NB4 (cell line): ENCODE measurements around the gene ATP1A4.

Source experiments
- DNase-seq: peaks from one replicate; pipeline ENCODE4 v3.0.0; 2010; ENCODE audit warnings: low read depth
- H3K4me3 ChIP-seq: one replicate; pipeline ENCODE4 v1.5.1; 2011; ENCODE audit warnings: mild to moderate bottlenecking, low read depth, low read length, moderate library complexity
- MYC ChIP-seq: IDR thresholded peaks from 2 replicates; pipeline ENCODE4 v1.6.1; 2011; ENCODE audit warnings: low read depth, low read length
- POLR2A ChIP-seq: IDR thresholded peaks from 2 replicates; pipeline ENCODE4 v1.6.1; 2011; ENCODE audit warnings: mild to moderate bottlenecking; ENCODE audit not compliant: insufficient read length; ENCODE audit errors: extremely low read depth
- TF ChIP-seq, protein P1 (sequence below): IDR thresholded peaks from one replicate; pipeline ENCODE4 v1.5.1; 2012; ENCODE audit warnings: low read depth, low read length
- TF ChIP-seq, protein P2 (sequence below): IDR thresholded peaks from 2 replicates; pipeline ENCODE4 v1.6.1; 2011; ENCODE audit warnings: low read depth, low read length

The ATP1A4 gene

DNA sequence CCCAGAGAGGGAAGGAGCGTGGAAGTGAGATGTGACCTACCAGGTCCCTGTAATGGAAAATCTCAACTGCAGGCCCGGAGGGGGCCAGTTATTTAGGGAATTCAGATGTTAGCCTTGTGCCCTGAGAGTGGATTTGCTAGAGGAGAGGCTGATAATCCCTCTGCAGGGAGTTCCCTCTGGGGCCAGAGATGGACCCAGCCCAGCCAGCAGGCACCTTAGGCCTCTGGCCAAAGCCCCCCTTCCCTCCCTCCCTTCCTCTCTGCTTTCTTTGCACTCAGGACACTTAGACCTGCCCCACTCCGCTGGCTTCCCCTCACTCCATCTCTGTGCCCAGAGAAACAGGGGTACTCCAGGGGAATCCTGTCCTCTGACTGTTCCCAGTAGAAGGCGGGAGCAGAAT, 37.3 kb upstream of the ATP1A4 start:
- no peak overlapping the region for H3K4me3 ChIP-seq
- TF ChIP-seq, protein P1, sequence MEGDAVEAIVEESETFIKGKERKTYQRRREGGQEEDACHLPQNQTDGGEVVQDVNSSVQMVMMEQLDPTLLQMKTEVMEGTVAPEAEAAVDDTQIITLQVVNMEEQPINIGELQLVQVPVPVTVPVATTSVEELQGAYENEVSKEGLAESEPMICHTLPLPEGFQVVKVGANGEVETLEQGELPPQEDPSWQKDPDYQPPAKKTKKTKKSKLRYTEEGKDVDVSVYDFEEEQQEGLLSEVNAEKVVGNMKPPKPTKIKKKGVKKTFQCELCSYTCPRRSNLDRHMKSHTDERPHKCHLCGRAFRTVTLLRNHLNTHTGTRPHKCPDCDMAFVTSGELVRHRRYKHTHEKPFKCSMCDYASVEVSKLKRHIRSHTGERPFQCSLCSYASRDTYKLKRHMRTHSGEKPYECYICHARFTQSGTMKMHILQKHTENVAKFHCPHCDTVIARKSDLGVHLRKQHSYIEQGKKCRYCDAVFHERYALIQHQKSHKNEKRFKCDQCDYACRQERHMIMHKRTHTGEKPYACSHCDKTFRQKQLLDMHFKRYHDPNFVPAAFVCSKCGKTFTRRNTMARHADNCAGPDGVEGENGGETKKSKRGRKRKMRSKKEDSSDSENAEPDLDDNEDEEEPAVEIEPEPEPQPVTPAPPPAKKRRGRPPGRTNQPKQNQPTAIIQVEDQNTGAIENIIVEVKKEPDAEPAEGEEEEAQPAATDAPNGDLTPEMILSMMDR: no peak
- no peak for TF ChIP-seq MYC
- no peak for TF ChIP-seq POLR2A
- no peak for DNase-seq

DNA sequence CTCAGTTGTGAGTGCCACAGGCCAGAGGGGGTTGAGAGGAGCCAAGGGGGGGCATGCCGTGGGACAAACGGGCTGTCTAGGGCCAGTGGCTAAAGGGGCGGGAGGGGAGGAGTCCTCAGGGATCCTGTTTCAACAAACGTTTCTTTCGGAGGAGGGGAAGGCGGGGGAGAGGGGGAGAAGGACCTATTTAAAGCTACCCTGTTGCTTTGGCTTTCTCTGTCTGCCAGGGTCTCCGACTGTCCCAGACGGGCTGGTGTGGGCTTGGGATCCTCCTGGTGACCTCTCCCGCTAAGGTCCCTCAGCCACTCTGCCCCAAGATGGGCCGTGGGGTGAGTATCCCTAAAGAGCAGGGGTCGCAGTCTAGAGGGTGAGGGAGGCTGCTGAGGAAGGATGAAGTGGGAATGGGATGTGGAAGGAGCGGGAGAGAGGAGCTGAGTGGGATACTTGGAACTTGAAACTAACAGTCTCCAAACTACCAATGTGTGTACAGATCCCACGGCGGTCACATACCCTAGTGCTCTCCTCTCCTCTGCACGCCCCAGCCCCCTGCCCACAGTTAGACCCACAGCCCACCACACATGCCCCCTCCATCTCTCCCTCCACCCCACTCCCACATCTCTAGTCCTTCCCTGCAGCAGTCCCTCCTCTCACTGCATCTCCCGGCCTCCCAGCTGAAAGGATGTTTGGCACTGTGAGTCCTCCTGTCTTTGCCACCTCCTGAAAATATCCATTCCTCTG, 35.7 kb upstream of the ATP1A4 start, which contains the start of gene ATP1A2:
Gene ATP1A2, plus strand, starts transcription at position 215 of the 738 bp plus-strand sequence. Its CDS starts 103 bp downstream, at position 318.
- TF ChIP-seq MYC: no peak
- TF ChIP-seq, protein P1: no peak
- no peak for TF ChIP-seq POLR2A
- TF ChIP-seq, protein P2, sequence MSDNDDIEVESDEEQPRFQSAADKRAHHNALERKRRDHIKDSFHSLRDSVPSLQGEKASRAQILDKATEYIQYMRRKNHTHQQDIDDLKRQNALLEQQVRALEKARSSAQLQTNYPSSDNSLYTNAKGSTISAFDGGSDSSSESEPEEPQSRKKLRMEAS: no peak
- H3K4me3 ChIP-seq: no peak within 1 kb of the TSS
- DNase-seq: no peak

DNA sequence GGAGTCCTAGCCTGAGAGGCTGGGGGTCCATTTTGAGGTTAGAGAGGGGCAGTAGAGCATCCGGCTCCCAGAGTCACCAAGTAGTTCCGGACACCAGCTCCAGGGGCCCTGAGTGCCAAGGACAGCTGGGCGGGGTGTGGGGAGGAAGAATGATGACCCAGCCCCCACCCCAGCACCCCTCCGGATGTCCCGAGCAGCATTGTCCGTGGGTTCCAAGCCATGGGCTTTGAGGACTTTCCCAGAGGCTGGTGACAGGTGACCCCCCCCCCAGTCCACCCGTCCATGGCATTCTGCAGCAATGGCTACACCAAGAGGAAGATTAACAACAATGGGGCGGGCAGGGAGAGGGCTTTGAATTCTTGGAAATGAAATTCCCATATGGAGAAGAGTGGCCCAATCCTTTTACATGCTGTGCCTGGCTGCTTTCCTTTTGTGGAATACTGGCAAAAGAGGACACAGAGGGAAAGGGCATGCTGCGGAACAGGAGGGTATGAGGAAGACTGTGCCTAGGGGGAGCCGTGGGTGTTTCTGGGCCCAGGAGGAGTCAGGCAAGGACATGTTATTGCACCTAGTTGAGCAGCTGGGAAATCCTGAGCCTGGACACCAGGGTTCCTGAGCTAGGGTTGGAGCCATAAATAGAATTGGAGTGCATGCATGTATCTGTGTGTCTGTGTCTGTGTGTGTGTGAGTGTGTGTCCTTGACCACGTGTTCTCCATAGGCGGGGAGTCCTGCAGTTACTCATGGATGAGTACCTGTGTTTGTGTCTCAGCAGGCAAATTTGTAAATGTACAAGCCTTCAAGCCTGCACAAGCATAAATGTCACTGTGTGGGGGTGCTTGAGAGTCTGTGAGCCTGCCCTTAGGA, 34.9 kb upstream of the ATP1A4 start:
- DNase-seq: no peak
- no peak overlapping the region for H3K4me3 ChIP-seq

DNA sequence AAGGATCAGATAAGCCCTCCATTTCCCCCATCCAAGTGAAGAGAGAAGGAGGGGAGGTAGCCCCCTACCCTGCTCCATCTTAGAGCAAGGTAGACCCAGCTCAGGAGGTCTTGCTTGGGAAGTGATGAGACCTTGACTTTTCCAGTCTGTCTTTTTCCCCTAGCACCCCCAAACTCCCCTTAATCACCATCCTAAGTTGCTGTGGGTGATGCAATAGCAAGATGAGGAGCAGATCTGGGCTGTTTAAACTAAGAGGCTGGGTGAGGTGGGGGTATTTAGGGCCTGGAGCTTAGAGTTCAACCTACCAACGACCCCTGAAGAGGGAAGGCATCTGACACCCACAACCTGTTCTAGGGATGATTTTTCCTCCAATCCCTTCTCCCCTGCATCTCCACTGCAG, 34.1 kb upstream of the ATP1A4 start:
- no peak for DNase-seq
- no peak overlapping the region for H3K4me3 ChIP-seq
- TF ChIP-seq, protein P1: no peak
- TF ChIP-seq, protein P2: no peak
- TF ChIP-seq MYC (no peak), POLR2A (no peak)

More for the DNA sequence above, 34.9 kb upstream of the ATP1A4 start:
- TF ChIP-seq, protein P1: no peak
- TF ChIP-seq, protein P2: no peak
- TF ChIP-seq MYC: no peak
- TF ChIP-seq POLR2A: no peak

DNA sequence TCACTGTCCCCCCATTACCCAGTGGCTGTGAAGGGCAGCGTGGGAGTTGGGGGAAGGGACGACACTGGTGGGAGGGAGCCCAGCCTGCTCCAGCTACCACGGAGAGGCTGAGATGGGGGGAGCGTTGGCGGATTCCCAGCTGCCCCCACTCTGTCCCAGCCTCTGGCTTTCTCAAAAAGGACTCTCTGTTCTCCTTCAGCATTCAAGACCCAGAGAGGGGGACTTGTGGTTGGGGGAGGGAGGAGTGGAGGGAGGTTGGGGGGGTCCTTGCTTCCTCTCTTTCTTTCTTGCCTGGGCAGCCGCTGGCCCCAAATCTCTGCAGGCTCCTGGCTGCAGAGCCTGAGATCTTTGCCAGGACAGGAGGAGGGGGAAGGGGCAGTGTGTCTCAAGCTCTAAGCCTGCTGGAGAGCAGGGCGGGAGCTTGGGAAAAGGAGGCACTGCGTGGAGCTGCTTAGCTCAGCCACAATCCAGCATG, 33.7 kb upstream of the ATP1A4 start:
- H3K4me3 ChIP-seq: no peak overlapping the region
- DNase-seq: no peak
- TF ChIP-seq POLR2A (no peak), MYC (no peak)
- TF ChIP-seq, protein P1: no peak
- TF ChIP-seq, protein P2: no peak
